LNCaP clone FGC (cell line): Measurements from ENCODE around the gene IDNK.

Source experiments
- DNase-seq: peaks from one replicate; pipeline ENCODE4 v3.0.0-alpha.2; 2011; ENCODE audit warnings: low read depth
- H3K4me3 ChIP-seq: 2 replicates; pipeline ENCODE4 v1.5.1; 2011; ENCODE audit warnings: mild to moderate bottlenecking, low read depth, low read length, control low read depth
- TF ChIP-seq, protein P1 (sequence below): IDR thresholded peaks from 2 replicates; pipeline ENCODE4 v1.5.1; 2012; ENCODE audit warnings: mild to moderate bottlenecking; ENCODE audit not compliant: control insufficient read depth, insufficient read depth; ENCODE audit errors: extremely low read depth

The IDNK gene

DNA sequence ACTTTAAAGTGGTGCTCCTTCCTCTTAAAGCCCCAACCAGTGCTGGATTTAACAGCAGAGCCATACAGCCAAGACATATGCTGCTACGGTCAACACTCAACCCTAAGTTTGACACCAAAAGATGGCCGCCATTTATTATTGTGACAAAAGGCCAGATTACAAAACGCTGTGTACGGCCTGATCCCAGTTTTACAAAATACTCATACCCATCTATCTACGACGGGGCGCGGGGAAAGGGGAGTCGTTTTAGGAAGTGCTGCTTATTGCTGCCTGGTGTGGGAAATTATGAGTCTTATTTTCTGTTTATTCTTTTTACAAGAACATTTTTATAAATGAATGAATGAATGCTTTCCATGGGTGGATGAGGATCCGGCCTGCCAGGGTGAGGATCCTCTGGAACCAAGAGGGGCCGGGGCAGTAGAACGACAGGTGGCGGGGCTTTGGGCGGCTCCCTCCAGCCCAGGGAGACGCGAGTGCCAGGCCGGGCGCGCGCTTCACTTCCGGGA lies 457 bp upstream of the IDNK start:
- H3K4me3 ChIP-seq, result peak overlapping the region; percentile 69
- DNase-seq, result no peak
- TF ChIP-seq, protein P1, sequence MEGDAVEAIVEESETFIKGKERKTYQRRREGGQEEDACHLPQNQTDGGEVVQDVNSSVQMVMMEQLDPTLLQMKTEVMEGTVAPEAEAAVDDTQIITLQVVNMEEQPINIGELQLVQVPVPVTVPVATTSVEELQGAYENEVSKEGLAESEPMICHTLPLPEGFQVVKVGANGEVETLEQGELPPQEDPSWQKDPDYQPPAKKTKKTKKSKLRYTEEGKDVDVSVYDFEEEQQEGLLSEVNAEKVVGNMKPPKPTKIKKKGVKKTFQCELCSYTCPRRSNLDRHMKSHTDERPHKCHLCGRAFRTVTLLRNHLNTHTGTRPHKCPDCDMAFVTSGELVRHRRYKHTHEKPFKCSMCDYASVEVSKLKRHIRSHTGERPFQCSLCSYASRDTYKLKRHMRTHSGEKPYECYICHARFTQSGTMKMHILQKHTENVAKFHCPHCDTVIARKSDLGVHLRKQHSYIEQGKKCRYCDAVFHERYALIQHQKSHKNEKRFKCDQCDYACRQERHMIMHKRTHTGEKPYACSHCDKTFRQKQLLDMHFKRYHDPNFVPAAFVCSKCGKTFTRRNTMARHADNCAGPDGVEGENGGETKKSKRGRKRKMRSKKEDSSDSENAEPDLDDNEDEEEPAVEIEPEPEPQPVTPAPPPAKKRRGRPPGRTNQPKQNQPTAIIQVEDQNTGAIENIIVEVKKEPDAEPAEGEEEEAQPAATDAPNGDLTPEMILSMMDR, result no peak

- peak overlapping the region; percentile 69 for H3K4me3 ChIP-seq
- no peak for DNase-seq
- TF ChIP-seq, protein P1, result no peak
Measured at GRCh38 chr9:83623679-83624076, 735 bp downstream of the IDNK start.

DNA sequence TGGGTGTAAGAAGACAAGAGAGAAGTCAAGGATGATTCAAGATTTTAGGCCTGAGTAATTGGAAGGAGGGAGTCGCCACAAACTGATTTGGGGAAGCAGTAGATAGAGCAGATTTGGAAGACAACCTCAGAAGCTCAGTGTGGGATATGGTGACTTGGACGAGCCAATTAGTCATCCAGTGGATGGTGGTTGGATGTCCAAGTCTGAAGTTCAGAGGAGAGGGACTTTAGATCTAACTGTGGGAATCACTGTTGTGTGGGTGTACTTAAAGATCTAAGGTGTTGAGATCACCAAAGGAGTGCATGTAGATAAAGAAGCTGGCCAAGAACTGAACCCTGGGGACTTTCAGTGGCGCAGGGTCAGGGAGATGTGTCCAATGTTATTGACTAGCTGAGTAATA lies 2.2 kb downstream of the IDNK start:
- no peak overlapping the region for H3K4me3 ChIP-seq
- no peak for DNase-seq
- TF ChIP-seq, protein P1, result no peak

DNA sequence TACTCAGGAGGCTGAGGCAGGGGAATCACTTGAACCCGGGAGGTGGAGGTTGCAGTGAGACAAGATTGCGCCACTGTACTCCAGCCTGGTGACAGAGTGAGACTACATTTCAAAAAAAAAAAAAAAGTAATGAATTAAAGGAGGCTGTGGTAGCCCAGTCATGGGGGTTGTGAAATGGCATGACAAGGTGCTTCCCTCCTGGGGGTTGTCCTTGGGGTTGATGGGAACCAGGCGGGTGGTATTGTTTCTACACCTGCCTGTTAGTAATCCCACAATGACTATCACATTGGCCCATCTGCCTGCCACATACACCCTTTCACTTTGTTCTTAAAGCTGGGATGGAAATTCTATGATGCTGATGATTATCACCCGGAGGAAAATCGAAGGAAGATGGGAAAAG lies 5.6 kb downstream of the IDNK start:
- TF ChIP-seq, protein P1, result no peak
- no peak for DNase-seq
- H3K4me3 ChIP-seq, result no peak overlapping the region

GRCh38 chr9:83629433-83630104 lies 6.6 kb downstream of the IDNK start:
- TF ChIP-seq, protein P1, result no peak
- no peak for DNase-seq
- no peak overlapping the region for H3K4me3 ChIP-seq

- H3K4me3 ChIP-seq, result no peak overlapping the region
- DNase-seq, result no peak
- TF ChIP-seq, protein P1, result no peak
Measured at GRCh38 chr9:83630938-83631457, 8.1 kb downstream of the IDNK start.

DNA sequence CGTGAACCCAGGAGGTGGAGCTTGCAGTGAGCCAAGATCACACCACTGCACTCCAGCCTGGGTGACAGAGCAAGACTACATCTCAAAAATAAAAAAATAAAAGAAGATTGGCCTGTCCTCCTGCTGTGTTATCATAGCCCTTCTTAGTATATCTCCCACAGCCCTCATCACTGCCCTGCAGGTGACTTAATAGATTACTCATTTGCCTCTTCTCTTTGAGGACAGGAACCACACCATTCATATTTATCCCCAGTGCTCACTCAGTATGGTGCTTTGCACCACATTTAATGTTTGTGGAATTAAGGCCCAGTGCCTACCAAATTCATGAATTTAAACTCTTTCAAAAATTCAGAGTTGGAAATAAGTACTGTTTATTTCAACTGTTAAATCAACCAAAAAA lies 10.3 kb downstream of the IDNK start:
- DNase-seq, result no peak
- H3K4me3 ChIP-seq, result no peak overlapping the region
- TF ChIP-seq, protein P1, result no peak
